Measurements from ENCODE around the gene SLC49A3.
"Not testable (repeated sequence)": the region's sequence is repeated elsewhere in the genome, so short reads cannot be mapped to it uniquely, and the experiment has no call there.

The SLC49A3 gene

DNA sequence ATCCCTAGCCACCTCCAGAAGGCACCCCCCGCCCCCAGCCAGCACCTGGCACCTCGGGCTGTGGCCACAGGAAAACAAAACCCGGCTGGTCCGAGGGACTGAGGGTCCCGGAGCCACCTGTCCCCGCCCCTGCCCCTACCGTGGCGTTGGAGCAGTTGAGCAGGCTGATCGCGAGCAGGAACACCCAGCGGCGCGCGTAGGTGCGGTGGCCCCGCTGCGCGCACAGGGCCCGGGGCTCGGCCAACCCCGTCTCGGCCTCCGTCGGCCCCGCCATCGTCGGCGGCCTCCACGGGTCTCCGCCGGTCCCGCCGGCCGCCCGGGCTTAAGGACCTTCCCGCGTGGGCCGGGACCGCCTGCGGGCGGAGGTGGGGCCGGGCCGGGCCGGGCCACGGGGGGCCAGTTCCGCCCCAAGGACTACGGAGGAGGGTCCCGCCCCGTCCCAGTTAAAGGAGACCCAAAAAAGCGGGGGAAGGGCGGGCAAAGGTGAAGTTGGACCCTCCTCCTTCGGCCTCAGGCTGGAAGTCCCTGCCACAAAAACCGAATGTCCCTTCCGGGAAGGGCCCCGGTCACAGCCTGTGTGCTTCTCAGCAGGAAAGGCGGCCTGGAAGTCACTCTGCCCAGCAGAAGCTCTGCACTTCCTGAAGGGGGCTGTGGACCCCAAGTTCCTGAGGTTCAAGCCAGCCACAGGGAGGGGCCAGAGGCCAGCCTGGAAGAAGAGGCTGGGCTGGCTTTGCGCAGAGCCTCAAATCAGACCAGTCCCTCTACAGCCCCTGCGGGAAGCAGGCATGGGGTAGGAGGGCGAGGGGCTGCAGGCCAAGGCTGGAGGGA is at the start of gene SLC49A3:
SLC49A3 (minus strand) TSS at position 298 of the 828 bp plus-strand sequence; CDS start at position 274, 24 bp downstream.
- no peak for DNase-seq

DNA sequence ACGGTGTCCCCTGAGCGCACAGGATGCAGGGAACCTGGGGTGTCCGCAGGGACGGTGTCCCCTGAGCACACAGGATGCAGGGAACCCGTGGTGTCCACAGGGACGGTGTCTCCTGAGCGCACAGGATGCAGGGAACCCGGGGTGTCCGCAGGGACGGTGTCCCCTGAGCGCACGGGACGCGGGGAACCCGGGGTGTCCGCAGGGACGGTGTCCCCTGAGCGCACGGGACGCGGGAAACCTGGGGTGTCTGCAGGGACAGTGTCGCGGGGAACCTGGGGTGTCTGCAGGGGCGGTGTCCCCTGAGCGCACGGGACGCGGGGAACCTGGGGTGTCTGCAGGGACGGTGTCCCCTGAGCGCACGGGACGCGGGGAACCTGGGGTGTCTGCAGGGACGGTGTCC is 47.6 kb upstream of the SLC49A3 start:
- not testable (repeated sequence) for DNase-seq

DNA sequence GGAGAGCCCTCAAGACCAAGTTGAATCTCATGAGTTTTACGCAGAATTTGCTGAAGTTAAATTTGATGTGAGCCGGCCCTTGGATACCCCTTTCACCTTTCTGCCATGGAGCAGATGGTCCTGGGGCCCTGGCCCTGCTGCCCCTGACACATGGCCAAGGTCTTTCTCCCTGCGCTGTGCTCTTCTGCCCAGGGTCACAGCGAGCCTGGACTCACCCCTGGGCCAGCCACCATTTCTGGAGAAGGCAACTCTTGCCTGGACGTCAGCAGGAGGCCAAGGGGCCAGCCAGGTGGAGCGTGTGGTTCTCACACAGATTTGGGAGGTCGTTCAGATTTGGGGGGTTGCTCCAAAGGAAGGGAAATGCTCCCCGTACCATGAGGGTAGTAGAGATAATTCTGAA is 46.6 kb upstream of the SLC49A3 start:
- DNase-seq: no peak

DNA sequence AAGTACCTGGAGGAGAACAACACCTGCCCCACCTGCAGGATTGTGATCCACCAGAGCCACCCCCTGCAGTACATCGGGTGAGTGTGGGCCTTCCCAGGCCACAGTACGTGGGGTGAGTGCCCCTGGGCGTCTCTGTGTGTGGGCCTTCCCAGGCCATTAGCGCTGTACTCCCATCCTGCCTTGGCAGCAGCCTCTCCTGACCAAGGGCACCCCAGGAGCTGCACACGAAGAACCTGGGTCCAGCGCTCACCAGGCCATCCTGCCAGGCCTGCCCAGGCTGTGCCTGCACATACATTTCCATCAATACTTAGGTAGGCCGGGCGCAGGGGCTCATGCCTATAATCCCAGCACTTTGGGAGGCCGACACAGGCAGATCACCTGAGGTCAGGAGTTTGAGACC is 46.0 kb upstream of the SLC49A3 start:
- no peak for DNase-seq

GRCh38 chr4:734075-734474 is 45.1 kb upstream of the SLC49A3 start:
- DNase-seq: no peak

GRCh38 chr4:733631-733980 is 44.7 kb upstream of the SLC49A3 start:
- DNase-seq: no peak

DNA sequence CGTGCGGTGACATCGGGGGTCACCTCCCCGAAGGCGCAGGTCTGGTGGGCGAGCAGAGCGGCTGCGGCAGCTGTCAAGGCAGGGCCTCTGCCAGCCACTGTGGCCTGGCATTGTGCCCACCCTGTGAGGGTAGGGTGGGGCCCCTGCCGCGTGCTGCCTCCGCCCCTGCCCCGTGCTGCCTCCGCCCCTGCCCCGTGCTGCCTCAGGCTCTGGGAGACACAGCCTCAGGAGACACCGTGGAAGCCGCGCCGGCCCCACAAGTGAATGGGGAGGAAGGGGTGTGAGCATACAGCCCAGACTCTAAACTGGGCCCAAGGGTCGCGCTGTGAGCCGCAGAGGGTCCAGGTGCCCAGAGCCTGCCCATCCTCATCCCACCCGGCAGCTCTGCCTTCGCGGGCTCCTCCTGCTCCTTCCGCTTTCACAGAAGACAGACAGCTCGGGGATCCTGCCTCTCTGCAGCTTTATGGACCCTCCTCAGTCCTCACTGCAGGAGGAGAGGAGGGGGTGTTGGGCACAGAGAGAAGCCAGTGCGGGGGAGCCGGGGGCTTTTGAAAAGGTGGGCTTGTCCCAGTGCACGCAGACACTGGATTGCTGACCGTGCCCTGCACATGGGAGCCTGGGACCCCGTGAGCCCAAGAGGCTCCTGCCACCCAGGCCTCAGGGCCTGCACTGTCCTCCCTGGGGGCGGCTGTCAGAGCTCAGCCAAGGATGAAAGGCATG is 44.1 kb upstream of the SLC49A3 start:
- no peak for DNase-seq

- no peak for DNase-seq
These were observed 43.5 kb upstream of the SLC49A3 start for GRCh38 chr4:732486-732885.

DNA sequence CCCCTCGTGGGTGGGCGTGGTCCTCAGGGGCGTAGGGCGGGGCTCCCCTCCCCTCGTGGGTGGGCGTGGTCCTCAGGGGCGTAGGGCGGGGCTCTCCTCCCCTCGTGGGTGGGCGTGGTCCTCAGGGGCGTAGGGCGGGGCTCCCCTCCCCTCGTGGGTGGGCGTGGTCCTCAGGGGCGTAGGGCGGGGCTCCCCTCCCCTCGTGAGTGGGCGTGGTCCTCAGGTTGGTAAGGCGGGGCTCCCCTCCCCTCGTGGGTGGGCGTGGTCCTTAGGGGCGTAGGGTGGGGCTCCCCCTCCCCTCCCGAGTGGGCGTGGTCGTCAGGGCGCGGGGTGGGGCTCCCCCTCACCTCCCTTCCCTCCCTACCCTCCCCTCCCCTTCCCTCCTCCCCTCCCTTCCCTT is 43.0 kb upstream of the SLC49A3 start:
- not testable (repeated sequence) for DNase-seq

- not testable (repeated sequence) for DNase-seq
These were observed 42.3 kb upstream of the SLC49A3 start for GRCh38 chr4:730946-731904.

- DNase-seq: no peak
These were observed 41.6 kb upstream of the SLC49A3 start for GRCh38 chr4:730511-730910.

DNA sequence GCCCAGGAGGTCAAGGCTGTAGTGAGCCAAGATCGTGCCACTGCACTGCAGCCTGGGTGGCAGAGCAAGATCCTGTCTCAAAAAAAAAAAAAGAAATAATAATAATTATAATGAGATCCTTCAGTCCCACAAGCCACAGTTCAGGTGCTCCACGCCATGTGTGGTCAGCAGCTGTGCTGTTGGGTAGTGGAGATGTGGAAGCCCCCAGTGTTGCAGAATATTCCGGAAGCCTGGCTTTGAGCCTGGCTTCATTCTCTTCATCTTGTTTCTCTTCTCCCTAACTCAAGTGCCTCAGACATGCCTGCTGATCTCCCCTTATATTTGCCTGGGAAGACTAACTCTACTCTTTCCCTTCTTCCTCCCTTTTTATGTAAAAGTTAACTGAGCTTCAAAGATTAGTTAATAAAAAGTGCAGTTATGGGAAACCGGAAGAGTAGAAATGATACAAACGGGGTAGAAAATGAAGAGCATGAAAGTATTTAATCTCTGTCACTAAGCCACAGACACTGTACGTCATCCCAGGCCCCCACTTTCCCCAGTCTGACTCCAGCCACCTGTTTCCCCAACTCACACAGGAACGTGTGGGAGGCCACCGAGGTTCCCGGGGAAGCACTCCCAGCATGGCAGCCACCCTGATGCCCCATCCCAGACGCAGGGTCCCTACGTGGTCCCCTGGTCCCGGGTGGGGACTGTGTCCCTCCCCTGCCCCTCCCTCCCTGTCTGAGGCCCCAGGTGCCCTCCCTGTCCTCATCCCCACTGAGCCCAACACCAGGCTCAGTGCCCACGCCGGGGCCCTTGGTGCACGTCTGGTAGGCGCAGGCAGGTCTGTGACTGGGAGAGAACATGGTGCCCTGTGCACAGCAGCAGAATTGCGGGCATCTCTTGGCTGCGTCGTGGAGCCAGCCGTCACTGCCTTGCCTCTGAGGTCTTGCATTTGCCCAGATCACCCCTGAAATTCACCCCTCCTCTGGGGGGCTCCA is 40.7 kb upstream of the SLC49A3 start:
- DNase-seq: no peak

DNA sequence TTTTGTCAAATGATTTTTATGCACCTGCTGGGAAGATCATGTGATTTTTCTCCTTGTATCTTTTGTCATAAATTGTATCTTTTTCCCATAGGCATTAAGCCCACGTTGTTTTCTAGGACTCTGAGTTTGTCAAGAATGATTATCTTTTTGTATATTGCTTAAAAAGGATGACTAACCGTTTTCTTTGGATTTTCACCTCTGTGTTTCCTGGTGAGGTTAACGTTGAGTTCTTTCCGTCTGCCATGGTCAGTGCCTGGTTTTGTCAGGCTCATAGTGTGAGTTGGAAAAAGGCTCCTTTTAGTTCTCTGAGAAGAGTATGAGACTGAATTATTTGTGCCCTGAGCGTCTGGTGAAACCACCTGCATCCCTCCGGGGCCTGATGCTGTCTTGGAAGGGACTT is 38.6 kb upstream of the SLC49A3 start:
- no peak for DNase-seq

GRCh38 chr4:726838-727237 is 37.9 kb upstream of the SLC49A3 start:
- DNase-seq: no peak

DNA sequence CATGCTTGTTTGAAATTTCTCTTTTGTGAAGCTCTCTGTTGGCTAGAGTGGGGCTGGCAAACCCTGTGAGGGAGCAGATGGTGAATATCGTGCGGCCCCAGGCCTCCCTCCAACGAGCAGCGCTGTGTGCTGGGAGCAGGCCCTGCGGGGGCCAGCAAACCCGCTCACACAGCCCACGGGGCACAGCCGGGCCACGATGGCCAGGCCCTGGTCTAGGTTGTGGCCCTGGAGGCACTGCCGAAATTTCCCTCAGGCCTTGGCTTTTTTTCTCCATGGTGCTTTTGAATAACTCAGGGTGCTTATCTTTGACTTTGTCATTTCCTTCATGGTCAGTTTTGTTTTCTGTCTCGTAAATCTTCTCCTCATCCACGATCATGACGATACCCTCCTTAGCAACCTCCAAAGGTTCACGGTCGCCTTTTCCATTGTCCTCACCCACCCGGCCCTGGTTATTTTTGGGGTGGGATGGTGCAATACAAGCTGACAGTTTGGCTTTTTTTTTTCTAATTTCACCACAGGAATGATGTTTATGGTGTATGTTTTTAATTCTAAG is 37.4 kb upstream of the SLC49A3 start:
- no peak for DNase-seq

DNA sequence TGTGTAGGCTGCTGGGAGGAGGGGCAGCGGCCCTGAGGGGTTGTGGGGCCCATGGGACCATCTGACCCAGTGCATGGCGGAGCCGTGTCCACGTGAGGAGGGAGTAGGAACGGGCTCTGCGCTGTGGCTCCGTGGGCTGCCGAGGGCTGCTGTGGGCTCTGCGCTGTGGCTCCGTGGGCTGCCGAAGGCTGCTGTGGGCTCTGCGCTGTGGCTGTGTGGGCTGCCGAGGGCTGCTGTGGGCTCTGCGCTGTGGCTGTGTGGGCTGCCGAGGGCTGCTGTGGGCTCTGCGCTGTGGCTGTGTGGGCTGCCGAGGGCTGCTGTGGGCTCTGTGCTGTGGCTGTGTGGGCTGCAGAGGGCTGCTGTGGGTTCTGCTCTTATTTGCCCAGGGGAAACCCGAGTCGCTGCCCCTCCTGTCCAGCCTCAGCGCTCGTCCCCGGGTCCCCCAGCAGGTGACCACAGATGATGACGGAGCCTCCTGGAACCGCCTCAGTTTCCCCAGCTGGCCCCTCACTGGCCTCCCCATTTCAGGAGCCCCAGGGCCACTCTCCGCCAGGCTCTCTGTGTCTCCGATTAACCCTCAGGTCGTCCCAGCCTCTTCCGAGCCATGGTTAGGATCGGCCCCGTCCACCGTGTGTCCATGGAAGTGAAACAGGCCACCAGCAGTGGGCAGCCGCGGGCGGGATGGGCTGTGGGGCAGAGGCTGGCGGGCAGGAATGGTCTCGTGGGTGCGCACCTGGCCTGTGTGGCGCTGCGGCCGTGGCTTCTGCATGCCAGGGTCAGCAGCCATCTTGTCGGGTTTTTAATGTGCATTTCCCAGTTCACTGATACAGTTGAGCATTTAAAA is 36.7 kb upstream of the SLC49A3 start:
- DNase-seq: no peak

- no peak for DNase-seq
These were observed 35.0 kb upstream of the SLC49A3 start for GRCh38 chr4:723751-724530.

DNA sequence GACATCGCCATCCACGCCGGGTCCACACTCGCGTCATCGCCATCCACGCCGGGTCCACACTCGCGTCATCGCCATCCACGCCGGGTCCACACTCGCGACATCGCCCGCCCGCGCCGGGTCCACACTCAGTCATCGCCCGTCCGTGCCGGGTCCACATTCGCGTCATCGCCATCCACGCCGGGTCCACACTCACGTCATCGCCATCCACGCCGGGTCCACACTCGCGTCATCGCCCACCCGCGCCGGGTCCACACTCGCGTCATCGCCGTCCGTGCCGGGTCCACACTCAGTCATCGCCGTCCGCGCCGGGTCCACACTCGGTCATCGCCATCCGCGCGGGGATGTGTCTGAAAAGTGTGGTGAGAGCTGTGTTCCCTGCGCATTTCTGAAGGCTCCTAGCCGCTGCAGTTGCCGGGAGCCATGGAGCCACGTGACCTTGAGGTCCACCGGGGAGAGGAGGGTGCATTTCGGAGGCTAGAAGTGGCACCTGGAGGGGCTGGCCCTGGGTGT is 34.0 kb upstream of the SLC49A3 start:
- no peak for DNase-seq

DNA sequence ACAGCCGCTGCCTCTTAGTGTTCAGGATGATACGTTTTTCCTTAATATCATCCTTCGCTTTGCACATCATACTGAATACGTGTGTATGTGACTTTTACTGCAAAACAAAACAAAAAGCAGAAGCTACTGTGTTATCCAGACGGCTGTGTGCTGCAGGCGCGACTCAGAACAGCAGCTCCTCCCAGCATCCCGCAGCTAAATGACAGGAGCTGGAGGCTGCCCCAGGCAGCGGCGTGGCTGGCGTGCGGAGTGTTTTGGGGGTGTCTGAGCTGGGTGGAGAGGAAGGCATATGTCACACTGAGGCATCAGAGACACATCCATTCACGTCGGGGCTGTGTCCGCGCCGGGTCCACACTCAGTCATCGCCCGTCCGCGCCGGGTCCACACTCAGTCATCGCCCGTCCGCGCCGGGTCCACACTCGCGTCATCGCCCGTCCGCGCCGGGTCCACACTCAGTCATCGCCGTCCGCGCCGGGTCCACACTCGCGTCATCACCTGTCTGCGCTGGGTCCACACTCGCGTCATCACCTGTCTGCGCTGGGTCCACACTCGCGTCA is 33.3 kb upstream of the SLC49A3 start:
- DNase-seq: no peak
